LNCaP clone FGC (cell line): ENCODE measurements around the gene STX17.

Experiments
- DNase-seq: peaks from one replicate; pipeline ENCODE4 v3.0.0-alpha.2; 2011; ENCODE audit warnings: low read depth
- H3K4me3 ChIP-seq: 2 replicates; pipeline ENCODE4 v1.5.1; 2011; ENCODE audit warnings: mild to moderate bottlenecking, low read depth, low read length, control low read depth
- TF ChIP-seq, protein P1 (sequence below): IDR thresholded peaks from 2 replicates; pipeline ENCODE4 v1.5.1; 2012; ENCODE audit warnings: mild to moderate bottlenecking; ENCODE audit not compliant: control insufficient read depth, insufficient read depth; ENCODE audit errors: extremely low read depth

STX17 gene

DNA sequence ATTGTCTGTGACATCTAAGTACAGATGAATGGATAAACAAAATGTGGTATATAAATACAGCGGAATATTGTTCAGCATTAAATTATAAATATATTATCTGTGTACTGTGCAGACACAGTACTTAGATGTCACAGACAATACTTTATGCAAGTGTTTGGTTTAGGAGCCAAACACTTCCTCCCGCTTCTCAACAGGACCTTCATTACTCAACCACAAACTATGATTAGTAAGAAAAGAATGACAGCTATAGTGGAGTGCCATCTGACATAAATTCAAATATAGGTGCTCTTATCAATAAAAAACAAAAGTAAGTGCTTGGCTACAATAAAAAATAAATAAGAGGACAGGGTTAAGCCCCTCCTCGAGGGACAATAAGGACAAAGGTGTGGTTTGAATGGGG lies 38.9 kb upstream of the STX17 start:
- TF ChIP-seq, protein P1, sequence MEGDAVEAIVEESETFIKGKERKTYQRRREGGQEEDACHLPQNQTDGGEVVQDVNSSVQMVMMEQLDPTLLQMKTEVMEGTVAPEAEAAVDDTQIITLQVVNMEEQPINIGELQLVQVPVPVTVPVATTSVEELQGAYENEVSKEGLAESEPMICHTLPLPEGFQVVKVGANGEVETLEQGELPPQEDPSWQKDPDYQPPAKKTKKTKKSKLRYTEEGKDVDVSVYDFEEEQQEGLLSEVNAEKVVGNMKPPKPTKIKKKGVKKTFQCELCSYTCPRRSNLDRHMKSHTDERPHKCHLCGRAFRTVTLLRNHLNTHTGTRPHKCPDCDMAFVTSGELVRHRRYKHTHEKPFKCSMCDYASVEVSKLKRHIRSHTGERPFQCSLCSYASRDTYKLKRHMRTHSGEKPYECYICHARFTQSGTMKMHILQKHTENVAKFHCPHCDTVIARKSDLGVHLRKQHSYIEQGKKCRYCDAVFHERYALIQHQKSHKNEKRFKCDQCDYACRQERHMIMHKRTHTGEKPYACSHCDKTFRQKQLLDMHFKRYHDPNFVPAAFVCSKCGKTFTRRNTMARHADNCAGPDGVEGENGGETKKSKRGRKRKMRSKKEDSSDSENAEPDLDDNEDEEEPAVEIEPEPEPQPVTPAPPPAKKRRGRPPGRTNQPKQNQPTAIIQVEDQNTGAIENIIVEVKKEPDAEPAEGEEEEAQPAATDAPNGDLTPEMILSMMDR, result no peak
- no peak for DNase-seq
- no peak overlapping the region for H3K4me3 ChIP-seq

DNA sequence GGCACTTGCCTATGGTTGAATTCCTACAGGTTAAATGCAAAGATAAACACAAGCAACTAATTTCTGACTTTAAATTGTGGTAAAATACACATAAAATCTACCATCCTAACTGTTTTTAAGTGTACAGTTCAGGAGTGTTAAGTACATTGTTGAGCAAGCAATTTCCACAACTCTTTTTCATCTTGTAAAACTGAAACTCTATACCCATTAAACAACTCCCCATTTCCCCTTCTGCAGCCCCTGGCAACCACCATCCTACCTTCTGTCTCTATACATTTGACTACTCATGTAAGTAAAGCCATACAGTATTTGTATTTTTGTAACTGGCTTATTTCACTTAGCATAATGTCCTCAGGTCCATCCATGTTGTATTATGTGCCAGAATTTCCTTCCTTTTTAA lies 38.5 kb upstream of the STX17 start:
- no peak overlapping the region for H3K4me3 ChIP-seq
- no peak for DNase-seq
- TF ChIP-seq, protein P1, result no peak

DNA sequence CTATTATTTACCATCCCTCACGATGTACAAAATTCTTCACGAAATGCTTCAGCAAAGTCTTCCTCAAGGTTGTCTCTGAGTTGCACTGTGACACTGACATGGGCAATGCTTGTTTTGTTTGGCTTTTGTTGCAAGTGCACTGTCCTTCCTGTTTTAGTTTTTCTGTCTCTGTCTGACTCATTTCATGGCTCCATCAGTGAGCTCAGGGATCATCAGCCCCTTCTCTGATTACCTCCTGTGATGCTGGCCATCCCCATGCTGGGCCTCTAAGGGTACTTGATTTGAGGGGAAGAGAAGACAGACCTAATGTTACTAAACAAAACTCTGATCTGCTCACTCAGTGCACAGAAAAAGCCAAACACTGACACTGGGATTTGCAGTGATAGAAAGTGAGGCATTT lies 37.6 kb upstream of the STX17 start:
- no peak for DNase-seq
- no peak overlapping the region for H3K4me3 ChIP-seq
- TF ChIP-seq, protein P1, result no peak

DNA sequence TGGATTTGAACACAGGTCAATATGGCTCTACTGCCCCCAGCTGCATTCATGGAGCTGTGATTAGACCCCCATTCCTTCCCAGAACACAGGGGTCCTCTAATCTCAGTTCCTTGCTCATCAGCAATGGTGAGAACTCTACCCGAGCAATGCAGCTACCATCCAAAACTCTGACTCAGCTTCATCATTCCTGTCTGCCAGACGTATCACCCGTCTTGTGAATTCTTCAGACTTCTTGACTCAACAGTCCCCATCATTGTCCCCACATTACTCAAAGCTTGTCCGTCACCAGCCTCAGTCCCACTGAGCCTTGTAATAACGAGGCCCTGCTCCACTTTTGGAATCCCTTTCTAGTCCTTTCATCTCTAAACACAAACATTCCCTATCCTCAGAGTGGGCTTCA lies 36.3 kb upstream of the STX17 start:
- no peak for DNase-seq
- H3K4me3 ChIP-seq, result no peak overlapping the region
- TF ChIP-seq, protein P1, result no peak

DNA sequence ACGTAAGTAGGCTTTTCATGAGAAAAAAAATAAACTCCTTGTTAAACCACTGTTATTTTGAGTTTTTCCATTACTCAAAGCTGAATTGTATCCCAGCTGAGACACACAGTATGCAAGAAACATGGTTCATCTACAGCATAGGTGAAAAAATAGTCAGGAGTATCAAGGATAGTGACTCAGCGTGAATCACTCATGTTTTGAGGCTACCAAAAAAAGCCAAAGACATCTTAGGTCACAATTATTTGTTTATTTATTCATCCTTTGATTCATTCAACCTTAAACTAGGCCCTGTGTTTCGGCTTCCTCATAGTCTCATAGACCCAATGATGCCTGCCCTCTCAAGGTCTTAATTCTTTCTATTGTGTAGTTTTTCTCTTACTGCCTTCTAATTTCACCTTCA lies 32.9 kb upstream of the STX17 start:
- no peak for DNase-seq
- H3K4me3 ChIP-seq, result no peak overlapping the region
- TF ChIP-seq, protein P1, result no peak

DNA sequence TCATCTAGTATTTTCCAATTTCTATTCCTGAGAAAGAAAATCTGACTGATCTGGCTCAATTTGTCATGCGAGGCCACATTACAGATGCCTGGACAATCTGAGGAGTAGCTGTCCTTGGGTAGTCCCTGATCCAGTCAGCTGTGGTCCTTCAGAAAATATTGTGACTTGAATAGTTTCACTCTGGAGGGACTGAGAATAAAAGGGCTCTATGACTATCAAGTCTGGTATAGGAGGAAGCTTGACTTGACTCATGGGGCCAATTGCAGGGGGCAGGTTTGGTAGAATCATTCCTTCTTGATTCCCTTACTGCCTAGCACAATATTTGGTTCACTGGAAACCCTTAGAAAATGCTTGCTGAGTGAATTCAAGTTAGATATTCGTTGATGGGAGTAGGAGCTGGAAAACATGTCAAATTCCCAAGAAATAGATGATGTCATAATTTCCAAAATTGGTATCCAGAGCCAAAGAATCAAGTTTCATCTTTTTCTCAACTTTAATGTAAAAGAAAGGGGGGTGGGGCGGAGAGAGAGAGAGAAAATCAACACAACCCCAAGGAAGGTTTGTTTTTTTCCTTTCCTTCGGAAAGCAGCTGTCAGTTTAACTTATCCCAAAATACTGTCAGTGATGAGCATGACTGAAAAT lies 32.4 kb upstream of the STX17 start:
- no peak for DNase-seq
- TF ChIP-seq, protein P1, result no peak
- no peak overlapping the region for H3K4me3 ChIP-seq

DNA sequence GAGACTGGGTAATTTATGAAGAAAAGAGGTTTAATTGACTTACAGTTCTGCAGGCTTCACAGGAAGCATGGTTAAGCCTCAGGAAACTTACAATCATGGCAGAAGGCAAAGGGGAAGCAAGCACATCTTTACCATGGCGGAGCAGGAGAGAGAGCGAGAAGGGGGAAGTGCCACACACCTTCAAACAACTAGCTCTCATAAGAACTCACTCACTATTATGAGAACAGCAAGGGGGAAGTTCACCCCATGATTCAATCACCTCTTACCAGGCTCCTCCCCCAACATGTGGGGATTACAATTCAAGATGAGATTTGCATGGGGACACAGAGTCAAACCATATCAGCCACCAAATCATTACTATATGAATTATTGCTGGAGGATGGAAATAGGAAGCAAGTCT lies 30.3 kb upstream of the STX17 start:
- no peak for DNase-seq
- TF ChIP-seq, protein P1, result no peak
- H3K4me3 ChIP-seq, result no peak overlapping the region
